HEK293 (cell line): ENCODE results near the gene SLC6A6.

ENCODE experiments used
- GLI4 ChIP-seq: fragments of 450-650 bp; formaldehyde crosslinking; IDR thresholded peaks from 2 replicates; pipeline ENCODE4 v1.5.1; 2016; ENCODE audit warnings: missing biosample characterization, missing genetic modification characterization
- GLIS2 ChIP-seq: fragments of 450-650 bp; formaldehyde crosslinking; IDR thresholded peaks from 2 replicates; pipeline ENCODE4 v1.5.1; 2016; ENCODE audit warnings: missing biosample characterization, missing genetic modification characterization
- SP7 ChIP-seq: fragments of 450-650 bp; formaldehyde crosslinking; IDR thresholded peaks from 2 replicates; pipeline ENCODE4 v1.5.1; 2016; ENCODE audit warnings: missing biosample characterization, missing genetic modification characterization
- TSHZ1 ChIP-seq: fragments of 450-650 bp; formaldehyde crosslinking; IDR thresholded peaks from 2 replicates; pipeline ENCODE4 v1.5.1; 2016; ENCODE audit warnings: missing biosample characterization, missing genetic modification characterization, borderline replicate concordance
- TF ChIP-seq, protein P1 (sequence below): fragments of 450-650 bp; formaldehyde crosslinking; IDR thresholded peaks from 2 replicates; pipeline ENCODE4 v1.5.1; 2016; ENCODE audit warnings: missing biosample characterization, missing genetic modification characterization
- TF ChIP-seq, protein P2 (sequence below): fragments of 450-650 bp; formaldehyde crosslinking; IDR thresholded peaks from 2 replicates; pipeline ENCODE4 v1.5.1; 2017; ENCODE audit warnings: missing biosample characterization, missing genetic modification characterization

DNA sequence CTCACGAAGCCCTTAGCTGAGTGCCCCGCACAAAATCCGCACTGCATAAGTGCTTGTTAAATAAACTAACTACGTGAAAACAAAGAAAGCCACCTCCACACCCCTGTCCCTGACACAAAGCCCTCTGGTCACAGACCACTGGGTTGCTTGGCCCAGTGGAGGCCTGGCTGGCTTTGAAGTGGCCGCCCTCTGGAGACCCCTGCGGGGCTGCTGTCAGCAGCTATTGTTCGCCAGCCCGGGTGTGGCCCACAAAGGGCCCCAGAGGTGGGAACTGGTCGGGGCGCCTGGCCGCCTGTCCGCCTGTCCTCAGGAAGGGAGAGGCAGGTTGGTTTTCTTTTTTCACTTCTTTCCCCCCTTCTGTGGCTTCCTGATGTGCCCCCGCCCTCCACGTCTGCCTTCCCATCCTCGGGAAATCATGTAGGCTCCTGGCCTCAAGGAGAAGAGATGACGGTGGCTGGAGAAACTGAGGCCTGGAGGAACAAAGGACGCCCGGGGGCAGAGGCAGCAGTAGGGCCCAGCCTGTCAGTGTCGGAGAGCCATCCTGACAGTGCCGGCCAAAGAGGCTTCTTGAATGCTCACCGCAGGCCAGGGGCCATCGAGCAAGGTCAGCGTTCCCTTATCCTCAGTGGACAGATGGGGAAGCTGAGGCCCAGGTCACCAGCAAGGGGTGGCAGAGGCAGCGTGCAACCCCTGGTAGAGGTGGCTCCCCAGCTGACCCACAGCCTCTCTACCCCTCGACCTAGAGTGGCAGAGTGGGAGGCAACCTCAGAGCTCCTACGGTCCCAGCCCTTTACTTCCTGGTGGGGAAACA is 61.1 kb downstream of the SLC6A6 start:
- TF ChIP-seq, protein P1, sequence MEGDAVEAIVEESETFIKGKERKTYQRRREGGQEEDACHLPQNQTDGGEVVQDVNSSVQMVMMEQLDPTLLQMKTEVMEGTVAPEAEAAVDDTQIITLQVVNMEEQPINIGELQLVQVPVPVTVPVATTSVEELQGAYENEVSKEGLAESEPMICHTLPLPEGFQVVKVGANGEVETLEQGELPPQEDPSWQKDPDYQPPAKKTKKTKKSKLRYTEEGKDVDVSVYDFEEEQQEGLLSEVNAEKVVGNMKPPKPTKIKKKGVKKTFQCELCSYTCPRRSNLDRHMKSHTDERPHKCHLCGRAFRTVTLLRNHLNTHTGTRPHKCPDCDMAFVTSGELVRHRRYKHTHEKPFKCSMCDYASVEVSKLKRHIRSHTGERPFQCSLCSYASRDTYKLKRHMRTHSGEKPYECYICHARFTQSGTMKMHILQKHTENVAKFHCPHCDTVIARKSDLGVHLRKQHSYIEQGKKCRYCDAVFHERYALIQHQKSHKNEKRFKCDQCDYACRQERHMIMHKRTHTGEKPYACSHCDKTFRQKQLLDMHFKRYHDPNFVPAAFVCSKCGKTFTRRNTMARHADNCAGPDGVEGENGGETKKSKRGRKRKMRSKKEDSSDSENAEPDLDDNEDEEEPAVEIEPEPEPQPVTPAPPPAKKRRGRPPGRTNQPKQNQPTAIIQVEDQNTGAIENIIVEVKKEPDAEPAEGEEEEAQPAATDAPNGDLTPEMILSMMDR (tag by site-specific recombination): no peak
- TF ChIP-seq, protein P2, sequence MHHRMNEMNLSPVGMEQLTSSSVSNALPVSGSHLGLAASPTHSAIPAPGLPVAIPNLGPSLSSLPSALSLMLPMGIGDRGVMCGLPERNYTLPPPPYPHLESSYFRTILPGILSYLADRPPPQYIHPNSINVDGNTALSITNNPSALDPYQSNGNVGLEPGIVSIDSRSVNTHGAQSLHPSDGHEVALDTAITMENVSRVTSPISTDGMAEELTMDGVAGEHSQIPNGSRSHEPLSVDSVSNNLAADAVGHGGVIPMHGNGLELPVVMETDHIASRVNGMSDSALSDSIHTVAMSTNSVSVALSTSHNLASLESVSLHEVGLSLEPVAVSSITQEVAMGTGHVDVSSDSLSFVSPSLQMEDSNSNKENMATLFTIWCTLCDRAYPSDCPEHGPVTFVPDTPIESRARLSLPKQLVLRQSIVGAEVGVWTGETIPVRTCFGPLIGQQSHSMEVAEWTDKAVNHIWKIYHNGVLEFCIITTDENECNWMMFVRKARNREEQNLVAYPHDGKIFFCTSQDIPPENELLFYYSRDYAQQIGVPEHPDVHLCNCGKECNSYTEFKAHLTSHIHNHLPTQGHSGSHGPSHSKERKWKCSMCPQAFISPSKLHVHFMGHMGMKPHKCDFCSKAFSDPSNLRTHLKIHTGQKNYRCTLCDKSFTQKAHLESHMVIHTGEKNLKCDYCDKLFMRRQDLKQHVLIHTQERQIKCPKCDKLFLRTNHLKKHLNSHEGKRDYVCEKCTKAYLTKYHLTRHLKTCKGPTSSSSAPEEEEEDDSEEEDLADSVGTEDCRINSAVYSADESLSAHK: no peak
- TF ChIP-seq GLI4 (tag by site-specific recombination): no peak
- TF ChIP-seq SP7 (tag by site-specific recombination): no peak
- no peak for TF ChIP-seq GLIS2 (tag by site-specific recombination)
- TF ChIP-seq TSHZ1: no peak
